HG03039 (cell line): ENCODE results near the gene CSPG4.
"Not testable (repeated sequence)": the region's sequence is repeated elsewhere in the genome, so short reads cannot be mapped to it uniquely, and the experiment has no call there.

Source experiments
- ATAC-seq: cut with Tn5 transposase; IDR thresholded peaks from one replicate; pipeline ENCODE4 v1.9.1; 2021; ENCODE audit warnings: mild to moderate bottlenecking, moderate library complexity; ENCODE audit not compliant: unreplicated experiment

The CSPG4 gene

DNA sequence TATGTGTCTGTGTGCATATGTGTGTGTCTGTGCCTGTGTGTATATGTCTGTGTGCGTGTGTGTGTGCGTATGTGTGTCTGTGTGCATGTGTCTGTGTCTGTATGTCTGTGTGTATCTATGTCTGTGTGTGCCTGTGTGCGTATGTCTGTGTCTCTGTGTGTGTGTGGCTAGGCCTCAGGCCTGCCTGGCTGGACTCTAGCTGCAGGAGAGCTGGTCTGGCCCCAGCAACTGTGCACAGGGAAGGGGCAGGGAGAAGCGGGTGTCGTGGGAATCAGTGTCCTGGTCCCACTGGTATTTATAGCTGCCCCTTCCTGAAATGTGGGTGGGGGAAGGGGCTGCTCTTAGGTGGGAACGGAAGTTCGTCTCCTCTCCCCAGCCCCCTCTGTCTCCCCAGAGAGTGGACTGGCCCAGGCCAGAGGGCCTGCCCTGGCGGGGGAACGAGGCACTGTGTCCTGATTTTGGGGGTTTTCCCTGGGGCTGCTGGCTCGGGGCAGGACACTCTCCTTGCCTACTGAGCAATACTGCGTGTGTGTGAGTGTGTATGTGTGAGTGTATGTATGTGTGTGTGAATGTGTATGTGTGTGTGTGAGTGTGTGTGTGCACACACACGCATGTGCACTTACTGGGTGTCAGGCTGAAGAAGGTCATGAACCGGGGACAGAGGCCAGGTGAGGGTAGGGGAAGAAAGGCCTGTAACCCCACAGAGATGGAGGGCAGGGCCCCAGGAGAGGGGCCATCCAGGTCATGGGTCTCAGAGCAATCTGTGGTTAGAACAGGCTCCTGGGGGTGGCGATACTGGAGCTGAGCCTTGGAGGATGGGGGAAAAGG, 6.6 kb downstream of the CSPG4 start:
- ATAC-seq: no peak

DNA sequence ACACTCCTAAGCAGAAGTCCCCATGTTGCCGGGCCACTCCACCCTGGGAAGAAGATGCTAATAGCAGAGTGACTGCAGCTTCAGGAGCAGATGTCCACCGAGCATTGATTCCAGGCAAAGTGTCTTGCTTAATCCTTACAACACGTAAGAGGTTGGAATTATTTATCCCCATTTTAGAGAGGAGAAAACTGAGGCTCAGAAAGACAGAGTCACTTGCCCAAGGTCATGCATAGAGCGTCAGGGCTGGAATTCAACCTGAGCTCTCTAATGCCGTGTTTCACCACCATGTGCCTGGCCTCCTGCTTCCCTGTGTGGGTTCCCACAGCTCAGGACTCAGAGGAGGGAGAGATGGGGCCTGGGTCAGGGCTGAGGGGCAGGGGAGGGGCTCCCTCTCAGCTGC, 7.3 kb downstream of the CSPG4 start:
- not testable (repeated sequence) for ATAC-seq

DNA sequence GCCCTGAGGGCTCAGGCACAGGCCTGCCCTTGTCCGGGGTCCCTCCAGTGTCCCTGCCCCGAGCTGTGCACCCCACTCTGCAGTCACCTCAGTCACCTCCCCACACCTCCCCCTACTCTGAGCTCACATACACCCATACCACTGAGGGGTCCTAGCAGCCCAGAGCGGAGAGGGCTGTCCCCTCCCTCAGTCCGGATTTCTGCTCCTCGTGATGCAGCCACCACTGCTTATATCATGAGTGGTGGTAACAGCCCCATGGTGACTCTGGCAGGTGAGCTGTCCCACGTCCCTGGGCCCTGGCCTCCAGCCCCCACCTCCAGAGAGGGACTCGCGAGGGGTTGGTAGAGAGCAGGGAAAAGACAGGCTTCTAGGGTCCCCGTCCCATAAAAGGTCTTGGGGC, 8.0 kb downstream of the CSPG4 start:
- no peak for ATAC-seq

DNA sequence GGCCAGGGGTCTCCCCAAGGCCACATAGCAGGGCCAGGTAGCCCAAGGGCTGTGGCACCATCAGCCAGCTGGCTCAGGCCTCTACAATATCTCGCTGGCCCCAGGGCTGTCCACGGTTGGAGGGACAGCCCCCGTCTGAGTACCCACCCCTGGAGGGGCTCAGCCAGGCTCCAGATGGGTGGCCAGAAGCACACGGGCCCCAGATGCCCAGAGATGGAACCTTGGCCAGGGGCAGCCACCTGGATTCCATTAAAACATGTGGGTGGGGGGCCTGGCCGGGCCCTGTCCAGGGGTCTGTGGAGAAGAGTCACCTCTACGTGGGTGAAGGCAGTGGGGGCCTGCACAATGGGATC, 8.4 kb downstream of the CSPG4 start:
- no peak for ATAC-seq

DNA sequence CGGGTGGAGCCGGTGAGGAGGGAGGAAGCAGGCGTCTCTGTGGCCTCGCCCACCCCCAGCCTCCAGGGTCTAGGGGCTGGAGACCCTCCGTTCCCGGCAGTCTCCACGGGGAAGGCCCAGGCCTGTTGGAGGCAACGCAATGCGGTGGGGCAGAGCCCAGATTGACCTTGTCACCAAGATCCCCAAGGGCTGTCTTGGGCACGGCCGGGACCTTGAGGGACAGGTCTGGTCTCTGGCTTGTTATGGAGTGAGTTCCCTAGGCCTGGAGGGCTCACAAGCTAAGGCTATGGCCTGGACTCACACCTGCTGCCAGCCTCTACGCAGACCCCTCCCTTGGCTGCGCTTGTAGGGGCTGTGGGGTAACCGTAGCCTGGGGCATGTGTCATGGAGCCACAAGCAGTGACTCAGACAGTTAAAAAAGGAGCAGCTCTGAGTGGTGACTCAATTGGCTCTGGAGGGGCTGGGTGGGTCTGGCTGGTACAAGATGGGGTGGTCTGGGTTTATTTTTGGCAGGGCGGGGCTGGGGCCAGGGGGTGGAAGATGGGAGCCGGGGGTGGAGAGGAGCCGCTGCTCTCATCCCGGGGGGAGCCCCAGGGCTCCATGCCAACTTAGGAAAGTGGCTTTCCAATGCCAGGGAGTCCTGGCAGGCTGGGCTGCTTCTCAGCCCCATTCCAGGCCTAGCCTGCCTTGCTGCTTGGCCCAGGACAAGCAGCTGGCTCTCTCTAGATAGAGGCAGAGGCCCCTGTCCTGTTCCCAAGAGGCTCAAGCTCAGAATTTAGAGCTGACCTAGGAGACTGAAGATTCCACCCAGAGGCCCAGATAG, 9.0 kb downstream of the CSPG4 start:
- ATAC-seq: not testable (repeated sequence)

DNA sequence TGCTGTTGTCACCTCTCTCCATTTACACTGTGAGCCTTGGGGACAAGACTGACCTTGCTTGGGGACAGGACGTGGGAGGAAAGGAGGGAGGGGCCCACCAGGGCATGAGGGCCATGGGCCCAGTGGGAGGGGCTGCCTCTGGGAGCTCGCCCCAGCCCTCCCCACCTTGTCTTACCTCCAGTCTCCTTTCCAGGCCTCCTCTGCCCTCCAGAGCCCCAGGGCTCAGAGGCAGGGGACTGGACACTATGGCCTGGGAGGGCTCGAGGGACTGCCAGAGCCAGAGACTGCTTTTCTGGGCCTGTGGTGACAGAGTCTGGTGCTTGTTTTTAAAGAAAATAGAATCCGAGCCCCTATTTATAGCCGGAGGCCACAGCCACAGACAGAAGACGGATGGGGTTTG, 10.2 kb downstream of the CSPG4 start:
- no peak for ATAC-seq

DNA sequence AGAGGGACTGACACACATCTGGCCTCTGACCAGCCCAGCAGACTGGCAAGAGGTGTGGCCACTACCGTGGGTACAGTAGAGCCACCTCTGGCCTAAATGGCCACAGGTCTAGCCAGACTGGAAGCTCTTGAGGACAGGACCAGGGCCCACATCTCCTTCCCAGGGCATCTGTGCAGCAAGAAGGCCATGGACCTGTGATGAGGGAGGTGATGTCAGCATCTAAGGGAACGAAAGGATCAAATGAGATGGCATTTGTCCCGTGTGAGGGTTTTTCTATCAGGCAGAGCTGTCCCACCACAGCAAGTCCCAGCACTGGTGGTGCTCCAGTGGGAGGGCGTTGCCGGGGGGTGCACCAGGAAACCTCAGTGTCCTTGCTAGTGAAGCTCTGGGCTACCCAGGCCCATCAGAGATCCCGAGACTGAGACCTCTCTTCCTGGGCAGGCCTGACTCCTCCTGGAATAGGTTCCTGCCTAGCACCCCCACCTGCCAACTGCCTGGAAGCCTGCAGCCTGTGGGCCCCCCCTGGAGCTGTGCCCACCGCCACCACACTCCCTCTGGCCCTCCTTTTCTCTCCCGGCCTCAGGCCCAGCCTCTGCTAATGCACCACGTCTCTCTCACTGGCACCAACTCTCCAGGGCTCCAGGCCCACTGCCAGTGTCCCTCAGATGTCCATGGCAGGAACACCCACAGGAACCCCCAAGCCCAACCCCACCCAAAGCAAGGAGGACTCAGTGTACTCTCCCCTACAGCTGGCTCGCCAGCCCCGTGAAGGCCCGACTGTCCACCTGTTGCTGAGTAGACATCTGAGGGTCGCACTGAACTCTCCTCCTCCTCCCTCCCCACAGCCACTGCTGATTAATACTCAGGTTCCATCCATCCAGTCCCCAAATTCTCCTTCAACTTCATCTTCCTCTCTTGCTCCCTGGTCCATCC, 11.3 kb downstream of the CSPG4 start:
- ATAC-seq: not testable (repeated sequence)

DNA sequence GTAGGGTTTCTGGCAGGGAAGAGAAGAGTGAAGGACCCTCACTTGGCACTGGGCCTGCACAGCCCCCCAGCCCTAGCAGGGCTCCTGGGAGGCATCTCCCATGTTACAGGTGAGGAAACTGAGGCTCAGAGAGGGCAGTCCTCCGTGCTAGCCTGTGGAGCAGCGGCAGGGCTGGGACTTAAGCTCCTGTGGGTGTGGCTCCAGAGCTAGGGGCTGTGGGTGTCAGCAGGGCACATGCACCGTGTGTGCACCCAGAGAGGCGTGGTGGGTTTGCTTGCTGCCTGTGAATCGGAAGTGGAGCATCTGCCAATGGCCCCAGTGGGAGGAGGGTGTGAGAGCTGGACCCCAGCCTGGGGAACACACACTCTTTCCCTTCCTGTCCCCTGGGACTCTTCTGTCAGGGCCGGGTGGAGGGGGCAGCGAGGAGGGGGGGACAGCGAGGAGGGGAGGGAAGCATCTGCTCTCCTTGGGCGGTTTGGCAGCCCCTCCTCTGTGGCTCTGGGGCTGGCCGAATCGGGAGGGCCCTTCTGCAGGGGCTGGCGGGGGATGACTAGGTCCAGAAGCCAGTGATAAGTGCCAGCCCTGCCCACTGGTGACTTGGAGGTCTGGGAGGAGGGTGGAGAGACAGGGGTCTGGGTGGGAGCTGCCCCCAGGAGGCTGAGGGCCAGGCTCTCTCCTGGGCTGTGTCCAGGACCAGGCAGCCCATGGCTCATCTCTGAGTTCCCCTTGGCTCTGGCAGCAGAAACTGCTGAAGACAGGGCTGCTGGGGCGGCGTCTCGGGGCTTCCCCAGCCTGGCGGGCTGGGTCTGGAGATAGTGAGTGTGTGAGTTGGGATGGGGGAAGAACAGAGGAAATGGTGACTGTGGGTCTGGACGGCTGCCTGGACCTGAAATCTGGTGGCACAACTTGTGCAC, 12.4 kb downstream of the CSPG4 start:
- ATAC-seq: not testable (repeated sequence)

DNA sequence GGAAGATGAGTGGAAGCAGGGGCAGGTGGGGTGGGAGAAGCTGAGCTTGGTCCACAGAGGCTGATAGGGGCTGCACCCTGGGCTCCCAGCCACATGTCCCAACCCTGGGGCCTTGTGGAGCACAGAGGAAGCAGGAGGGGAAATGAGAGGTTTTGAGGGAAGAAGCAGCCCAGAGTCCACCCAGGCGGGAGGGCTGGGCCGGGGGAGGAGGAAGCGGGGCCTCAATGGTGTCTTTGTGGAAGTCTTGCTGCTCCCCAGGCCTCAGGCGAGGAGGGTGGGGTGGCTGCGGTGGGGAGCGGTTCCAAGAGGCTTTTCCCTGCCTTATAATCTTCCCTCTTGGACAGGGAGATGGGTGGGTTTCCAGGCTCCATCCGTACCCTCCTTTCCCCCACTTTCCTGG, 13.1 kb downstream of the CSPG4 start:
- not testable (repeated sequence) for ATAC-seq

DNA sequence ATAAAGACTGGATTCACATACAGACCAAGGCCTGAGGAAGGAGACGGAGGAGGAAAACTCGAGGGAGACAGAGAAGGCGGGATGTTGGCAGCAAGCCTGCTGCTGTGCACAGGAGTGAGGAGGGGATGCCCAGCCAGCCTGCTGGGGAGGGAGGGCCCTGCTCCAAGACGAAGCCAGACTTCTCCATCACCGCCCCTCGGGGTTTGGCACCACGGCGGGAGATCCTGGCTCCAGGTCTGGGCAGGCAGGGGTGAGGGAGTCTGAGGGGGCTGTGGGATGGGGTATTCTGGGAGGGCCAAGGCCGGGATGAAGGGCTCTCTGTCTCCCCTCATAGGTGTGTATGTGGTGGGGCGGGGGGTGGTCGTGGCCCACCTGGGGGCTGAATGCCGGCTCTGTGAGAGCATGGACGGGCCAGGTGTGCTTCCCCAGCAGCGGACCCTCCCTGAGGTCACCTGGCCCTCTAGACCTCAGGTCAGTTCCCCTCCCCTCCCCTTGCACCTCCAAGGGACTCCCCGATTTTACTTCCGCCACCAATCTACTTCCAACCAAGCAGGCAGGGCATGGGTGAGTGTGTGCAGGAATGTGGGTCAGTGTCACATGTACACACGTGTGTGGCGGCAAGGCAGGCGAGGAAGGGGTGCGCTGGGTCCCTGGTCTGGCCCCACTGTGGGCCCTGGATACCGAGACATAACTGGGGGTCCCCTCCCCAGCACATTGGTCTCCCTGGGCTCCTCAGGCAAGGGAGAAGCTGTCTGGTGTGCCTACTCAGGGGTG, 14.5 kb downstream of the CSPG4 start:
- ATAC-seq: not testable (repeated sequence)

DNA sequence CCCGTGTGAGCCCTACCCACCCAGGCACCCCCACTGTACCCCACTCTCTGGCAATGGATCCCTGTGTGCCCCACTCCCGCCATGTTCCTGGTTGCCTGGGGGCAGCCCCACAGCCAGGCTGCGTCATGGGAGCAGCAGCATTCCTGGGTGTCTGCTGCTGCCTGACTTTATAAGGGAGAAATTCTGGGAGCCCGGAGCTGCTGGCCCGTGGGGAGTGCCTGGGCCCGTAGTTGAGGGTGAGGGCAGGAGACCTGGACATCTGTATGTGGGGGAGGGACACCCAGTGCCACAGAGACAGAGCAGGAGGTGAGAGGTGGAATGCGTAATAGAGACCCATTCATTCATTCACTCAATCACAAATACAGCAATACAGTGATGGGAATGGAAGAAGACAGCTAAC, 15.1 kb downstream of the CSPG4 start:
- no peak for ATAC-seq

DNA sequence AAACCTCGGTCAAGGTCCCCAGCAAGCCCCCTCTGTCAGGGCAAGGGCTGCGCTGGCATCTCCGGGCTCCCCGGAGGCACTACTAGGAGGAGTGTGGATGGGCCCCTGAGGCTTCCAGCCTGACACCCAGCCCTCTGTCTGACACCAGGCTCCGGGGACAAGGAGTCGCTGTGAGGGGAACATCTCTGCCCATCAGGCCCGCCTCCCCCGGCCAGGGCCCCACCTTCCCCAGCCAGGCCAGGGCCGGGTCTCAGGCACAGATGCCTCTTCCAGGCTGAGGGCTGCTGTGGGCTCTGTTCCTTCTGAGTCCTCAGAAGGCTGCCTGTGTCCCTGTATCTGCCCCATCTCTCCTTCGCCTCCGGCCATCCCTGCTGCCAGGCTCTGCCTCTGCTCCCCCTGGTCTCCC, 15.8 kb downstream of the CSPG4 start:
- no peak for ATAC-seq

DNA sequence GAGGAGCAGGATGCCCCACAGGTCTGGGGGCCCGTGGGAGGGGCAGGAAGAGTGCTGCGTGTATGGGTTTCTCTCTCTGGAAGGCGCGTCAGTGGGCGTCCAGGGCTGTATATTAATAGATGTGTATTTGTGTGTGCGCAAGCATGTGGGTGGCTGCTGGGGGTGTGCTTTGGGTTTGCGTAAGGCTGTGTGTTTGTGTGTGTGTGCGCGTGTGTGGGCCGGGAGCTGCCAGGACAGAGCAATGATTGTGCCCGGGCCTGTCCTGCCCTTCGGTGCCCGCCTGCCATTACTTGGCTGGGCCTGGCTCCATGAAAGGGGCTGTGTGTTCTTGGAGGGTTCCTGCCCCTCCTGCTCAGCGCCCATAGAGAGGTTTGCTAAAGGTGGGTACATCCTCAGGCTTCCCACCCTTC, 16.3 kb downstream of the CSPG4 start:
- no peak for ATAC-seq

DNA sequence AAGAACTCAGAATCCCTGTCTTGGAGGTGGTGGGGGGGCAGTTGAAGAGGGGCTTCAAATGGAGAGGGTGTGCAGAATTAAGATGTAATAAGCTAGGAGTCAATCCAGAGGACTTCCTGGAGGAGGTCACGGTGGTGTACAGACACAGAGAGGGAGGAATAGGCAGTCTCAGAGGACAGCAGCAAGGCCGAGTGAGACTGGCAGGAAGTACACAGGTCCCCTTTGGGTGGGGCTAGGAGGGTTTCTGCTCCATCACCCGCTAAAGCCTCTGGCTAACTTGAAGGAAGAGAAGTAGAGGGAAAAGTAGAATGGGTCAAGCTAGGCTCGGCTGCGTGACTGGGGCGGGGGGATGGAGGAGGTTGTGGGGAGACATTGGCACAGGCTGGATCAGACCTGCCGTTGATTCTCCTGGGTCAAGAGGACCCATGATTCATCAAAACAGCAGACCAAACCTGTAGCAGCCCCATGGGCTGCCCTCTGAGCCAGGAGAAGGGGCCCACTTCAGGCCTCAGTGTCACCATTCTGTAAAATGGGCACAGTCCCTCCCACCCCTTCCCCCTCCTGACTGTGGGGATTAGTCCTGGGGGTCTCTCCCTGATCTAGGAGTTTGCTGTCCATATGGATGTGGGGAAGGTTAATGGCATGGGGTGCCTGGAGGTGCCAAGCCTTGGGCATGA, 16.9 kb downstream of the CSPG4 start:
- ATAC-seq: no peak

DNA sequence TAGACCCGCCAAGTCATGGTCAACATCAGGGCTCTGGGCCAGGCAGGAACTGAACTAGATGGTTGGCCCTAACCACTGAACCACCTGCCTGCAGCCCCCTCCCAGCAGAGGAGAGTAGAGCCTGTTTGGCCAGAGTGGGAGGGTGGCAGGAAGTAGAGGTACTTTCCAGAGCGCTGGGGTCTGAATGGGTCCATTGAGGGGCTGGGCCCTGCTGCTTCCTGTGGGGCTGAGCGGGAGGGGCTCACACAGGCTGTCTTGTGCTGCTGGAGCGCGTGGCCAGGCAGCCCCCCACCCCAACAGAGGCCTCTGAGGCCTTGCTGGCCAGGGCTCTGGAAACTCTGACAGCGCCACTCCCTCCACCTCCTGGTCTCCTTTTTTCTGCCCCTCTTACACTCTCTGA, 17.4 kb downstream of the CSPG4 start:
- ATAC-seq: no peak

DNA sequence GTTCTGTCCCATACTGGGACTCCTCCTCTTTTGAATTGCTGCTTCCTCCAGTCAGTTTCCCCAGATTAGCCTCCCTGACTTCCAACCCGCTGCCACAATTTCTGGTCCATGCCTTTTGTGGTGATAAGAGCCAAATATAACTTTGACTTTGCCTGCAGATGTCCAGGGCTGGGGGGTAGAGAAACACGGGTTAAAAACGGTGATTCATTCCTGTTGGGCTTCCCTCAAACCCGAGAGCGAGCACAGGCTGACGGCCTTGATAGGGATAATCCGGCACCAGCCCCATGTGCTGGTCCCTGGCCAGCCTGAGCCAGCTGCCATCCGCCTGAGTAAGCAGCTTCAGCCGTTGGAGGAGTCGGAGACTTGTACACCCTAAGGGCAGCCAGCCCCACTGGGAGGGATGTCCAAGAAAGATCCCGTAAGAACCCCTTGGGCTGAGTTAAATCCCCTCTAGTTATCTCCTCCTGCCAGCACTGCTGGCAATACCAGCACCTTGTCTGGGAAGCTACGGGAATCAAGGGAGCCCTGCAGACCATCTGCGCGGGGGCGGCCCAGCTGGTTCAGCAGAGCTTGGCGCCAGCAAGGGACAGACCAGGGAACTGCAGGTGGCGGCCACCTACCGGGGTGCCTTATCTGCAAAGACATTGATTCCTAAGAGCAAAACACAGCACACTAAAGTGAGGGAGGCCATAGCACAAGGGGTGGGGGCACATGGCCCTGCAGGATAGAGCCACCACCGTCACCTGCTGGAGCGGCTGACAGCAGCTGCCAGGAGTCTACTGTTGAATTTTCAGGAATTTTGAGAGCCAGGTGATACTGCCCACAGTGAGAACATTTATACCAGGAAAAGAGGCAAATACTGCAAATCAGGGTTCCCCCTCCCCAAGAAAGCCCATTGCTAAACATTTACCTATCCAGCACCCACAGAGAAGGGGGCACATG, 18.1 kb downstream of the CSPG4 start:
- ATAC-seq: no peak

DNA sequence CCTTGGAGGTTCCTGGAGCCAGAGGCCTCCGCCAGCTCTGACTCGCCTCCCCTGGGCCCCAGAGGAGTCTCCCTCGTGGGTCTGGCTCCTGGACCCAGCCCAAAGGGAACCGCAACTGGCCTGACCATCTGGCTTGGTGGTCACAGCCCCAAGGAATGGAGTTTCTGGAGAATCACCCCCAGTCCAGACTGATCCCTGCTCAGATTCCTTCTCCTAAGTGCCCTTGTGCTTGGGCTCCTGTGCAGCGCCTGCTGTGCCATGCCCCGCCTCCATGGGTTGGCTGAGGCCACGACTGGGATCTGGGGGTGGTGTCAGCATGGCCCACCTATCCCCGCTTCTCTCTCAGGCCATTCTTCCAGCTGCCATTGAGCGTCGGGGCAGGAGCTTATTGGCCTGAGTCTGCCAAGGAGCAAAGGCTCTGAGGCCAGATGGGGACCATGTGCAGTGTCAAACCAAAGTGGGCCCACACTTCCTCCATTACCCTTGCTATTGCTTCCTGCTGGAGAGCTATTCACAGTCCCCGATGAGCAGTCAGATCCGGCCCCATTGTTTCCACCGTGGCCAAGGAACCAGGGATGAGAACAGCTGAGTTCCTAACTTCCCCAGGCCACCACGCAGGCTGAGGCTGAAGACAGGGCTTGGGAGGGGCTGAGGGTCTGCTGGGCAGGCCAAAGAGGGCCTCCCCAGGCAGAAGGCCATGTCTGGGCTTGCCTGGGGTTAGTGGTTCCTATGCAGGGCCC, 19.0 kb downstream of the CSPG4 start:
- ATAC-seq: no peak
